Measurements from ENCODE around the gene MORC1.

Gene MORC1

GRCh38 chr3:109093561-109093960 lies 24.4 kb downstream of the MORC1 start:
- Histone ChIP-seq H3K79me2 (ENCODE audit: insufficient read depth, low read length) (no peaks in the 10 kb centered on the region), H3K36me3 (ENCODE audit: insufficient read depth, low read length) (no peaks in the 10 kb centered on the region), H3K9me3 (ENCODE audit: low read length) (no peaks in the 10 kb centered on the region), H3K4me1 (ENCODE audit: insufficient read depth, low read length, severe bottlenecking) (no peaks in the 10 kb centered on the region), H3K9ac (ENCODE audit: low read length) (no peak overlapping the region), H4K20me1 (ENCODE audit: insufficient read depth, low read length) (no peaks in the 10 kb centered on the region), H3K27ac (ENCODE audit: low read depth, low read length, poor library complexity, severe bottlenecking) (no peak overlapping the region), H3K4me3 (ENCODE audit: low read depth, low read length, poor library complexity, severe bottlenecking) (no peak overlapping the region), H3K9me2 (ENCODE audit: low read depth, low read length) (no peaks in the 10 kb centered on the region), H3K27me3 (ENCODE audit: insufficient read depth, low read length) (no peaks in the 10 kb centered on the region), H3F3A (ENCODE audit: insufficient read depth, low read length) (no peaks in the 10 kb centered on the region), H3K4me2 (ENCODE audit: low read length) (no peak overlapping the region), H2AFZ (ENCODE audit: low read length) (no peak overlapping the region)
- TF ChIP-seq EZH2 (IDR thresholded peaks at IDR 0.05; ENCODE audit: borderline replicate concordance, low read length) (no peak), CTCF (IDR thresholded peaks at IDR 0.05; ENCODE audit: low read length) (no peak)

- no peaks in the 10 kb centered on the region for H3K9me3 ChIP-seq (ENCODE audit: low read length)
- H3K4me3 ChIP-seq (ENCODE audit: low read depth, low read length, poor library complexity, severe bottlenecking): no peak overlapping the region
- no peak overlapping the region for H3K27ac ChIP-seq (ENCODE audit: low read depth, low read length, poor library complexity, severe bottlenecking)
- TF ChIP-seq EZH2 (IDR thresholded peaks at IDR 0.05; ENCODE audit: borderline replicate concordance, low read length): no peak
- TF ChIP-seq CTCF (IDR thresholded peaks at IDR 0.05; ENCODE audit: low read length): no peak
- H2AFZ ChIP-seq (ENCODE audit: low read length): no peak overlapping the region
- H3K4me1 ChIP-seq (ENCODE audit: insufficient read depth, low read length, severe bottlenecking): no peaks in the 10 kb centered on the region
- H3K4me2 ChIP-seq (ENCODE audit: low read length): no peak overlapping the region
- H3K27me3 ChIP-seq (ENCODE audit: insufficient read depth, low read length): no peaks in the 10 kb centered on the region
- no peaks in the 10 kb centered on the region for H3K36me3 ChIP-seq (ENCODE audit: insufficient read depth, low read length)
- H3K79me2 ChIP-seq (ENCODE audit: insufficient read depth, low read length): no peaks in the 10 kb centered on the region
- no peaks in the 10 kb centered on the region for H3K9me2 ChIP-seq (ENCODE audit: low read depth, low read length)
- H4K20me1 ChIP-seq (ENCODE audit: insufficient read depth, low read length): no peaks in the 10 kb centered on the region
- H3K9ac ChIP-seq (ENCODE audit: low read length): no peak overlapping the region
- H3F3A ChIP-seq (ENCODE audit: insufficient read depth, low read length): no peaks in the 10 kb centered on the region
These were observed 26.1 kb downstream of the MORC1 start for GRCh38 chr3:109091846-109092245.

GRCh38 chr3:109089265-109089664 lies 28.7 kb downstream of the MORC1 start:
- no peaks in the 10 kb centered on the region for H3K79me2 ChIP-seq (ENCODE audit: insufficient read depth, low read length)
- H3K4me3 ChIP-seq (ENCODE audit: low read depth, low read length, poor library complexity, severe bottlenecking): no peak overlapping the region
- H3K36me3 ChIP-seq (ENCODE audit: insufficient read depth, low read length): no peaks in the 10 kb centered on the region
- TF ChIP-seq CTCF (IDR thresholded peaks at IDR 0.05; ENCODE audit: low read length) (no peak), EZH2 (IDR thresholded peaks at IDR 0.05; ENCODE audit: borderline replicate concordance, low read length) (no peak)
- no peaks in the 10 kb centered on the region for H3K9me3 ChIP-seq (ENCODE audit: low read length)
- H3K27ac ChIP-seq (ENCODE audit: low read depth, low read length, poor library complexity, severe bottlenecking): no peak overlapping the region
- H3K4me1 ChIP-seq (ENCODE audit: insufficient read depth, low read length, severe bottlenecking): no peaks in the 10 kb centered on the region
- no peak overlapping the region for H2AFZ ChIP-seq (ENCODE audit: low read length)
- no peaks in the 10 kb centered on the region for H4K20me1 ChIP-seq (ENCODE audit: insufficient read depth, low read length)
- no peaks in the 10 kb centered on the region for H3K9me2 ChIP-seq (ENCODE audit: low read depth, low read length)
- H3K9ac ChIP-seq (ENCODE audit: low read length): no peak overlapping the region
- no peaks in the 10 kb centered on the region for H3K27me3 ChIP-seq (ENCODE audit: insufficient read depth, low read length)
- H3F3A ChIP-seq (ENCODE audit: insufficient read depth, low read length): no peaks in the 10 kb centered on the region
- H3K4me2 ChIP-seq (ENCODE audit: low read length): no peak overlapping the region

Data from OCI-LY1 (cell line).